ENCODE measurements around the gene ZSCAN12. TPM values are rescaled to one million over a fixed set of nuclear protein-coding genes. Genes with fewer than 3 reads are reported as not detected.

The ZSCAN12 gene
- 4.3 and 6.2 TPM in 2 replicates for total RNA-seq

GRCh38 chr6:28399350-28400121, at the start of gene ZSCAN12:
Gene ZSCAN12, minus strand, starts transcription at chr6:28399747. Its CDS starts 1,342 bp downstream, at chr6:28398405.

GRCh38 chr6:28443112-28443773, 43.7 kb upstream of the ZSCAN12 start, which contains the start of gene ZSCAN23:
Gene ZSCAN23, minus strand, starts transcription at chr6:28443491. Its CDS starts 7,225 bp downstream, at chr6:28436266.

GRCh38 chr6:28349892-28350737, 49.4 kb downstream of the ZSCAN12 start, which contains the start of gene ZKSCAN3:
Gene ZKSCAN3, plus strand, starts transcription at chr6:28349947. Its CDS starts 9,640 bp downstream, at chr6:28359587.

GRCh38 chr6:28335564-28336283, 63.8 kb downstream of the ZSCAN12 start, which contains the start of gene ZSCAN31:
Gene ZSCAN31, minus strand, starts transcription at chr6:28336148. Its CDS starts 6,465 bp downstream, at chr6:28329683.

Other genes starting within 250 kb of the ZSCAN12 start
- 7.7 and 8.7 TPM in 2 replicates for gene ZSCAN9, start 174.5 kb downstream of the ZSCAN12 start, total RNA-seq
- 4.6 and 7.0 TPM in 2 replicates for gene ZKSCAN4, start 147.5 kb downstream of the ZSCAN12 start, total RNA-seq
- gene NKAPL, start 140.4 kb downstream of the ZSCAN12 start, total RNA-seq = 0.21 and 0.48 TPM in 2 replicates
- gene ZSCAN26, start 132.6 kb downstream of the ZSCAN12 start, total RNA-seq = 7.9 and 8.7 TPM in 2 replicates
- 2.8 and 3.6 TPM in 2 replicates for gene PGBD1, start 118.2 kb downstream of the ZSCAN12 start, total RNA-seq
- 9.6 and 11.8 TPM in 2 replicates for gene ZSCAN31, start 63.6 kb downstream of the ZSCAN12 start, total RNA-seq
- 3.1 and 4.5 TPM in 2 replicates for gene ZKSCAN3, start 49.8 kb downstream of the ZSCAN12 start, total RNA-seq
- 1.1 and 1.9 TPM in 2 replicates for gene ZSCAN23, start 43.7 kb upstream of the ZSCAN12 start, total RNA-seq
- not detected in 2 replicates for gene GPX6, start 116.0 kb upstream of the ZSCAN12 start, total RNA-seq
- gene GPX5, start 126.1 kb upstream of the ZSCAN12 start, total RNA-seq = not detected in 2 replicates